HG03066 (cell line): ENCODE results near the gene TTC23.
"Not testable (repeated sequence)": the region's sequence is repeated elsewhere in the genome, so short reads cannot be mapped to it uniquely, and the experiment has no call there.

Experiments used
- ATAC-seq: cut with Tn5 transposase; IDR thresholded peaks from one replicate; pipeline ENCODE4 v1.9.1; 2021; ENCODE audit warnings: low read depth; ENCODE audit not compliant: unreplicated experiment

The TTC23 gene

DNA sequence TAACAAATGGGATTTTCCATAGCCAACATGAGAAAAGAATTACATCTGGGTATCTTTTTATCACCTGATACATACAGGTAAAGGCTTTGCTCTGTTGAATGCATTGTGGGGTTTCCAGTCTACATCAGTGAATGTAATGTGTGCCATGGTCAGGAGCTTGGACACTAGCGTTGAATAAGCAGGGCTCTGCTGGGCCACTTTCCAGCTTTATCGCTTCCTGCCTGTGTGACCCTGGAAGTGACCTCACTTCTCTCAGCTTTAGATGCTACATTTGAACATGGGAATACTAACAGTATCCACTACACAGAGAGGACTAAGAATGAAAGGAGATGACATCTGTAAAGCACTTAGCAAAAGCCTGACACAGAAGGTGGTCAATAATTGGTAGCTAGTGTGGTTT, 40.1 kb downstream of the TTC23 start:
- ATAC-seq: no peak

DNA sequence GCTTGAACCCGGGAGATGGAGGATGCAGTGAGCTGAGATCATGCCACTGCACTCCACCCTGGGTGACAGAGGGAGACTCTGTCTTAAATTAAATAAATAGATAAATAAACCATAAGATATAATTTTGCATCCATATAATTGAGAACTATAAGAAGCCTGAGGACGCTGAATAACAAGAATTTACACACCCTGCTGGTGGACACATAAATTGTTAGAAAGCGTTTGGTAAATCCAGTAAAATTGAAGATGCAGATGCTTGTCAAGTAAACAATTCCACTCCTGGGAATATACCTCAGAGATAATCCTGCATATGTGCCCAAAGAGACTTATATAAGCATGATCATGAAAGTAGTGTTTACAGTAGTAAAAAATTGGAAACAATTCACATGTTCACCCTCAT, 41.7 kb downstream of the TTC23 start:
- ATAC-seq: no peak

DNA sequence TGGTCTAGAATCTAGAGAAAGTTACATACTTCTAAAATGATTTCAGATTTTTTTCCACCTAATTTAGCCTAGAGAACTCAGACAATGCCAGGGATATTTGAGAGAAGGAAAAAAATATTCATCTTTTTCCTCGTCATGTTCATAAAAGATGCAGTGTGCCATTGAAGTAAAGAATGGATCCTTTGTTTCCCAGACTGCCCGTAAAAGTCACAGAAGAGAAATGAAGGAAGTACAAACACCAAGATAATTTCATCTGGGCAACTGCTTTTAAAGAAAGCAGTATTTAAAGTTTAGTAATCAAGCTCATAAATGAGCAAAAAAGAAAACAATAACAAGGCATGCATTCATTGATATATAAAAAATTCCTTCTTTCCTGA, 47.2 kb downstream of the TTC23 start:
- ATAC-seq: no peak

DNA sequence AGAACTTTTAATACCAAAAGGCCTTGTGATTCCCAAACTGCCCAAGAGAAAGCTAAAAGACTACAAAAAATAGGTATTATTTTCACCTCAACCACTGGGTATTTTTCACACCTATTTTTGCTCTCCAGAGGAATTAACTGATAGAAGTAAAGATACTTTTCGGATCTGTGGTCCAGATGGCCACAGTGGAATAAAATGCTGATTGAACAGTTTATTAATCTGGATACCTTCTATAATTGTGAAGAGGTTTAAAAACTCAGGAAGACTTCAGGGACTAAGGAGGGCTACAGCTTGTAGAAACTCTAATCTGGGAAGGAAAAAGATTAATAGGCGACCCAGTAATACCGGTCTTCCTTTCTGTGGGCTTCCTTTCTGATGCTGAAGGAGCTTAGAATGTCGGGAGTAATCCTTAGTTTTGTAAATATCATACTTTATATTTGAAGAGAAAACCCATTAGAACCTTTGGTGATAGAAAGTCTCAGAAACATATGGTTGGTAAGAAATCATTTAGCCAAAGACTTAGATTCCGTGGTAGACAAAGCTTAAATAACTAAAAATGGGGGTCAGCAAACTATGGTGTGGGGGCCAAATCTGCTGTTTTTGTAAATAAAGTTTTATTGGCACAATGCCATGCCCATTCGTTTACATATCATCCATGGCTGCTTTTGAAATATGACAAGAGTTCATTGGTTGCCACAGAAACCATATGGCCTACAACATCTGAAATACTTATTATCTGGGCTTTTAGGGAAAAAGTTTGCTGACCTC, 47.8 kb downstream of the TTC23 start:
- ATAC-seq: no peak

DNA sequence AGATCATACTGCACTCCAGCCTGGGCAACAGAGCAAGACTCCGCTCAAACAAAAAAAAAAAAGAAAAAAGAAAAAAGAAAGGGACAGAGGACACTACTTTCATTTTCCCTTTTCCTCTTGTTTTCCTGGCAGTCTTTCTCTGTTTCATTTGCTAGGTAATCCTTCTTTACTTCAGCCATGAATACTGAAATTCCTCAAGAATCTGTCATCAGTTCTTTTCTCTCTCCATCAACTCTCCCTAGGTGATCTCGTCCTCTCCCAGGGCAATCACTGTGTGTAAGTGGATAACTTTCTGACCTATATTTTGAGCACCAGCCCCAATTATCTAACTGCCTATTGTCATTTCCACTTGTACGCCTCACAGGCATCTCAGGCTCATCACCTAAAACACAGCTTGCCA, 51.5 kb downstream of the TTC23 start:
- ATAC-seq: no peak

DNA sequence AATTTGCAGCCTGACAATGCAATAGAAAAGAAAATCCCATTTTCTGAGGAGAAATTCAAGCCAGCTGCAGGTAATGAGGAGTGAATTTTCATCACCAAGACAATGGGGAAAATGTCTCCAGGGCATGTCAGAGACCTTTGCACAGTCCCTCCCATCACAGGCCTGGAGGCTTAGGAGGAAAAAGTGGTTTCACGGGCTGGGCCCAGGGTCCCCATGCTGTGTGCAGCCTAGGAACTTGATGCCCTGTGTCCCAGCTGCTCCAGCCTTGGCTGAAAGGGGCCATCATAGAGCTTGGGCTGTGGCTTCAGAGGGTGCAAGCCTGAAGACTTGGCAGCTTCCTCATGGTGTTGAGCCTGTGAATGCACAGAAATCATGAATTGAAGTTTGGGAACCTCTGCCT, 57.2 kb downstream of the TTC23 start:
- ATAC-seq: not testable (repeated sequence)

DNA sequence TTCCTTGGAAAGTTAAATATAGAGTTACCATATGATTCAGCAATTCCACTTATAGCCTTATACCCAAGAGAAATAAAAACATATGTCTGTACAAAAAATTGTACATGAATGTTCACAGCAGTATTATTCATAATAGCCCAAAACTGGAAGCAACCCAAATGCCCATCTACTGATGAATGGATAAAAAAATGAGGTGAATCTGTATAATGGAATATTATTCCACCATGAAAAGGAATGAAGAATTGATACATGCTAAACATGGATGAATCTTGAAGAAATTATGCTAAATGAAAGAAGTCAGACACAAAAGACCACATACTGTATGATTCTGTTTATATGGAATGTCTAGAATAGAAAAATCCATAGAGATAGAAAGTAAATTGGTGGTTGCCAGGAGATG, 61.4 kb downstream of the TTC23 start:
- no peak for ATAC-seq

DNA sequence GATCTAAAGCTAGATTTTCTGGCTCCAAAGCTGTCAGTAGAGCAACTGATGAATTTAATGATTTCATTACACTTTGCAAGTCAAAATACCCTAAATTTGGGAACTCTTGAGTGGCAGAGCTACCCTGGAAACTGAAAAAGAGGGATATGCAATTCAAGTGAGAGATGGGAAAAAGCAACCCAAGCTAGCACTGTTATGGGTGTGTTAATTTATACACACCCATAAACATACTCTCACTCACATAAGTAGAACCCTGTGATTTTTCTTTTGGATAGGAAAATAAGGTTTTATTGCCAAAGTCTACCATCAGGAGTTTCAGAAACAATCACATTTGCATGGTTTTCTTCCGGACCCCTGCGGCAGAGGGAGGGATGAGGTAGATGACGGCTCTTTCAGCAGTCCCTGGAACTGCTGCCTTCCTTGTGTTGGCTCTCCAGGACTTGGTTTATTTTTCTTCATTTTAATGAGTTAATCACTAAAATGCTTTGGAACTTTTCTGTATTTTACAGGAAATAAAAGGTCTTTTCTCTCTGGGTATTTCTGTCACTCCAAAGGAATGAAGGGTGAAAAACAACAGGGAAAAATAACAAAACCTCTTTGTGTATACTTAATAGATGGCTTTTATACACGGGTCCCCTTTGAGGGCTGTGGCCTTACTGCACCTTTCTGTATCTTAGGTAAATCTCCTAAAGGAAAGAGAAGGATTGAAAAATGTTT, 63.8 kb downstream of the TTC23 start:
- no peak for ATAC-seq

DNA sequence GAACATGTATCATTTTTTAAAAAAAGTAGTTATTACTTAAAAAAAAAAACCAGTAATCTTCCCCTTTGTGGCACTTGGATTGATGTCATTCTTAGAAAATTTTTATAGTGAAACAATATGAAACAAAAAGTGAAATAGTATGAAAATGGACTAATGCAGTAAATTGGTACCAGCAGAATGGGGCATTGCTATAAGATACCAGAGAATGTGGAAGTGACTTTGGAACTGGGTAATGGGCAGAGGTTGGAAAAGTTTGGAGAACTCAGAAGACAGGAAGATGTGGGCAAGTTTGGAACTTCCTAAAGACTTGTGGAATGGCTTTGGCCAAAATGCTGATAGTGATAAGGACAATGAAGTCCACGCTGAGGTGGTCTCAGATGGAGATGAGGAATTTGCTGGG, 66.6 kb downstream of the TTC23 start:
- ATAC-seq: no peak

DNA sequence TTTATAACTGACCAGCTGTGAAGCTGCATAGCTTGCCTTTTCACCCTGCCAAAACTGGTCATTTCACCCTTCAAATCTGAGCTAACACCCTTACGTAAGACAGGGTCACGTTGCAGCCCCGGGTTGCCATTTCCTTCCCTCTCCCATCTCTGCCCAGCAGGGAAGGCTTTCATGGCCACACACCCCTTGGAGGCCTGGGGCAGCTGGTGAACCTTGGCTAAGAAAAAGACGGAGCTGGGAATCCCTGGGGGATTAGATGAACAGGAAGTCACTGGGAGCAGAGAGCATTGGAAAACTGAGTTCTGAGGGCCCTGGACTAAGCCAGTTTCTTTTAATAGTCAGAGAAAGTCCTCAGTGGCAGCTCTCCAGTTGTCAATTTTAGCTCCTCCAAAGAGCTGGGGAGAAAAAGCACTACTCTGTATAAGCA, 67.8 kb downstream of the TTC23 start:
- ATAC-seq: no peak

DNA sequence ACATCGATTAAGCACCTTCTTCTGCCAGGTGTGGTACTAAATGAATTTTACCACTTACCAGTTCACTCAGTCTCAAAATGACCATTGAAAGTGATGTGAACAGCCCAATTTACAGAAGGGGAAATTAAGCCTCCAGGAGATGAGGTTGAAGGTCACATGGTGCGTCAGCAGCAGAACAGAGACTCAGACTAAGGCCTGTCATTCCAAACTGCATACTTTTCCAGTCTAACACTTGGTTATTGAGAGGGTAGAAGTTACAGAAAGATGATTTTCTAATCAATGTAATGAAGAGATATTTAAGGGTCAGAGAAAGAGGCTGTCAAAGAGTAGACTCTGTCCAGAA, 68.4 kb downstream of the TTC23 start:
- no peak for ATAC-seq

DNA sequence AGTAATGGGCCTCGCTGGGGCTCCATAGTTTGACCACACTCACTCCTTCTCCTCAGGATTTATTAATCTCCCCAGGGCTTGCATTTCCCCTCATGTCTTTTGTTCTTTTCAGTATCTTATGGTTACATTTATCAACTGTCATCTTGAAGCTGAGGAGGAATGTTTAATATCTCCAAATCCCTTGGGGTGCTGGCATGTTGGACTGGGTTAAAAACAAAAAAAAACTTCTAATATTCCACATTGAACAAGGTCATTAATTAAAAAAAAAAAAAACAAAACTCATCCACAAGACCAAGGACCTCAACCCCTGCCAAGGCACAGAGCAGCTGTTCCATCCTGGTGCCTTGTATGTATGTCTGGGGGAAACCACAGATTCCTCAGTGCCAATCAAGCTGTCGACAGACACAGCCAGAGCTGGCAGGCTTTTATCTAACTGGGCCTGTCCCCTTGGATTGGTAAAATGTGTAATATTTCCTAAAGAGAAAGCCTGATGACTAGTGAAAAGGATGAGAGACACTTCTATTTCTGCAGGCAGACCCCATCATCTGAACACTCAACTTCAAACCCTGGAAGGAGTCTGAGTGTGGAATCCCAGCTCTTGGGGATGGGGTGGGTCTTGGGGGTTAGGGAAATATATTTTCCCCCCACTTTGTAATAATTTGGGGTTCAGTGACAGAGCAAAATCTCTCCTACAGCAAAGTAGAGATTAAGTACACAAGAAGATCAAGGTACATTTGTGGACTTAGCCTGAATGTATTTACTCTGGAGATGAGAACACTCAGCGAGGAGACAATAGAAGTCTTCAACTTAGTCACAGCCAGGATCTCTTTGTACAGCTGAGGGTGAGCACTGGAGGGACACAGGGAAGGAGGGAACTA, 69.1 kb downstream of the TTC23 start:
- ATAC-seq: no peak

DNA sequence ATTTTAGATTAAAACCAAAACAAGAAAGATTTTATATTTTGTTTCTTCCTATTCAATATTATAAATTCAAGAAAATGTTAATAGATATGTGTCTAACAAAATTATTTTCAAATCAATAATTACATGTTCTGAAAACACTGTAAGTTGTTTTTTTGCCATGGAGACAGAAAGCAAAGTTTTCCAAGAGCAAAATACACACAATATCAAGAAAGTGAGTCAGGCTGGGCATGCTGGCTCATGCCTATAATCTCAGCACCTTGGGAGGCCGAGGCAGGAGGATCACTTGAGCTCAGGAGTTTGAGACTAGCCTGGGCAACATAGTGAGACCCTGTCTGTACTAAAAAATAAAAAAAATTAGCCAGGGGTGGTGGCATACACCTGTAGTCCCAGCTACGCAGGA, 71.7 kb downstream of the TTC23 start:
- ATAC-seq: no peak

DNA sequence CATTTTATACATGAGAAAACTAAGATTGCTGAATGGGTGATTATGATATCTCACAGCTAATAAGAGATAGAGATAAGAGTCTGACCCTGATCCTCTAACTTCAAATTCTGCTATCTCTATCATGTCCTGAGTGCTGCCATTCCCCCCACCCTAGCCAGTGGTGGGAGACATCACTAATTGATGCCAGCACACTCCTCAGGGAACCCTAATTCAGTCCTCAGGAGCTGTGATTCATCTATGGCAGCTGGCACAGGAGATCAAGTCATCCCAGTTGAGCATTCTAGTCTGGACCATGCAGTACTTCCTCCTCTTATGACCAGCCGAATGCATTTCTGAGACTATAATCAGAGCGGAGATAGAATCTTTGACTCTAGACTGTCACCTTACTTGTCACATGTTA, 72.6 kb downstream of the TTC23 start:
- ATAC-seq: no peak

DNA sequence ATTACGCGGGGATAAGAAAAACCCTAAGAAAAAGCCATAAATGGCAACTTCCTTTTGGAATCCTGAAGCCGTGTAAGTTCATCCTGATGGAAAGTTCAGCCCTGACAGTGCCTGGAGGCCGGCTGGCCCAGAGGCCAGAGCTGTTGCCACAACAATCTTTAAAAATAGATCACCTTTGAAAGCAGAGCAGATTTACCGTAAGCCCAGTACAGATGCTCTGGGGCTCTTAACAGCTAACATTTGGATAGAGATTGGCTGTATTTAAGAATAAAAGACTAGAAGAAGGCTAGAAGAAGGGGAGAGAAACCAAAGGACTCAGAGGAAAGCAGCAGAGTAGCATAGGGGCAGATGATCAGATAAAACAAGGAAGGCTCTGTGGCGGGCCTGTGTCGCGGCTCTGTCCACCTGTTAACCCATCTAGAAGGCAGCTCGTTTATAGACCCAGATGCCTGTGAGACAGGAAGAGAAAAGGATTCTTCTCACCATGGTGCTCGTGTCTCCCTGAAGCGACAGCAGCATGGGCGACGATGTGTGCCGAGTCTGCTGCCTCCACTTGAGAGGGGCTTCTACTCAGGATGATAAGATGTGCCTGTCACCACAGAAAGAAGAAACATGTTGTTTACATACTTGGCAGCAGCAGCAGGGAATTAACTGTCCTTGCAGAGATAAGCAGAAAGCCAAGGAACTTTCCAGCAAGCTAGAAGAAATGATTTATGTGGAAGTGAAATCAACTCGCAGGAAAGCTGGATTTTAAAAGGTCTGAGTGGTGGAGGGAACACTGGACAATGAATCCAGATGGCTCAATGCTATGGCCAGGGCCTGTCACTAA, 74.6 kb downstream of the TTC23 start:
- no peak for ATAC-seq

DNA sequence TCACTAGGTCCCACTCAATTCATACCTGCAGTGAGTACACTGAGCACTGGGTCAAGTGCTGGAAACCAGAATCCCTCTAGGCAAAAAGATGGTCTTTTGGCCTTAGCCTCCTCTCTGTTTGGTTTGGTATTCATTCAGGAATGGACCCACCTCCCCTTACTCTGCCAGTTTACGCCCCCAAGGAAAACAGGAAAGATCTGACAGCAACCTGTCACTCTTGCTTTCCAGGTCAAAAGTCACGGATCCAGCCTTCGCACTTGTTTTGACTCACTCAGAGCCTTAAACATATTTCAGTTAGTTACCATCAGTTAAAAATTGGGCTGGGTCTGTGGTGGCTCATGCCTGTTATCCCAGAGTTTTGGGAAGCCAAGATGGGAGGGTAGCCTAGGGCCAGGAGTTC, 76.4 kb downstream of the TTC23 start:
- no peak for ATAC-seq

DNA sequence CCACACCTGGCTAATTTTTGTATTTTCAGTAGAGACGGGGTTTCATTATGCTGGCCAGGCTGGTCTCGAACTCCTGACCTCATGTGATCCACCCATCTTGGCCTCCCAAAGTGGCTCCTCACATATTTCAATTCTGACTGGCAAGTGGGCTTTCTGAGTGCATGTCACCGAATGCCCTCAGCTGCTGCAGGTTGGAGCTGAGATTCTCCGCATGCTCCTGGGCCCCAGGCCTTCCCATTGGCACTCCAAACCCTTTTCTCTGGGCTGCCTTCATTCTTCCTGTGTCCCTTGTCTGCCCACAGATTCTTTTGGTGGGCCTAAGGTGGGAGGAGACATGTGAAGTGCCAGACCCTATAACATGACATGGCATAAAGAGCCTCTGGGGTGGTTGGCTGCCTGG, 77.2 kb downstream of the TTC23 start:
- ATAC-seq: no peak

DNA sequence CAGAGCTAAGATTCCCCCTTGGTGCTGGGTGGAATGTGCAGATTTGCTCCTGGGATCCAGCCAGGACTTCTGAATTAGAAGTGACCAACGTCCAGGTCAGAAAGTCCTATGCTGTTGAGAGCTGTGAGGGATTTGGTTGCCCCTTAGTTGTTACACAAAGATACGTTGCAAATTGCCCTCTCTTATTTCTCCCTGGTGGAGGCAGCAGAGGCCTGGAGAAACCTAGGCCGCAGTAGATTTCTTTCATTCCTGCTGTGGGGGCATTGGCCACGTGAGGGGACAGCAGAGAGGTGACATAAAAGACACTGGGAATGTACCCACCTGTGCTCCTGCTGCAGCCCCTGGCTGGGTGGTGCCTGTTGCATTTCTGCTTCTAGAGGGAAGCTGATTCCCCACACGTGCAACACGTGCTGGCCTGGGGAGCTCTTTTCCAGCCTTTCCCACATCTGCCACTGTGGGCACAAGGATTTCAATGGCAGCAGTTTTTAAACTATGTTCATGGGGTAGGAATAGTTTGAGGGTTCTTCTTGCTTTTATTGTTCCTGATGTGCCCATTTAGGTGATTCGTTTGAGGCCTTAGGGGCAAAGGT, 78.8 kb downstream of the TTC23 start:
- ATAC-seq: no peak

DNA sequence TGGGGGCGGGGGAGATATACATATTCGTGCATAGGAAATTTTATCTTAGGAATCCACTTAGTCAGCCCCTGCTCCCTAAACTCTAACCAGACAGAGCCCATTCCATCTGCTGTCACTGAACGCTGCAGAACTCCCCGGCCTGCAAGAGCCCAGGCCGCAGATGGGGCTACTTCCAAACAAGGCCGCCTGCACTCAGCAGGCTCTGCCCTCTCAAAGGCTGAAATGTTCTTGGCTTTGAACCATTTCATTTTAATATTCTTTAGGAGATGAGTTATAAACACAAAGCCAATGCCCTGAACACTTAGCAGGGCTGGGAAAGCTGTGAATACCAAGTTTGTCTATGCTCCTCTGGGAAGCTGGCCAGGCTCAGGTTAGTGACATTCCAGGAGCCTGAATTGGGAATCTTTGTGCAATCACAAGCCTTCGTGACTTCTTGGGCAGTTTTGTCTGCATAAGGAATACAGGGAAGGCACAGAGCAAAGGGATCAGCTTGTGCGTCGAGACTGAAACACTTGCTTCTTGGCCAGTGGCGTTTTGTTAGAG, 79.5 kb downstream of the TTC23 start:
- ATAC-seq: no peak
